Psoas muscle (tissue), 8 donors: ENCODE measurements around the gene PAM. TPM values are rescaled to one million over a fixed set of nuclear protein-coding genes. Genes with fewer than 3 reads are reported as not detected.

Experiments used
- ATAC-seq, 4 donors: fragments of 200-7000 bp; cut with Tn5 transposase; one replicate each; pipeline ENCODE4 v1.9.1; 2020; ENCODE audit warnings: moderate library complexity in 3 of 4, mild to moderate bottlenecking in 2 of 4
- DNase-seq, 2 donors: peaks; one replicate each; pipeline ENCODE4 v3.0.0-alpha.2; 2020
- H3K27ac ChIP-seq: fragments of 200-600 bp; one replicate; pipeline ENCODE4 v1.8.0; 2022
- H3K27me3 ChIP-seq, 3 donors: fragments of 200-600 bp in 1 of 3; one replicate each; pipeline versions ENCODE4 v1.6.1 to v1.8.0; 2013 to 2022; ENCODE audit warnings: low read length in 2 of 3, mild to moderate bottlenecking in 2 of 3, moderate library complexity in 1 of 3; ENCODE audit not compliant: insufficient read depth in 3 of 3
- H3K36me3 ChIP-seq, 2 donors: fragments of 200-600 bp in 1 of 2; one replicate each; pipeline versions ENCODE4 v1.6.1 to v1.8.0; 2013 to 2022; ENCODE audit warnings: low read depth in 1 of 2, mild to moderate bottlenecking in 1 of 2, moderate library complexity in 1 of 2; ENCODE audit not compliant: insufficient read depth in 1 of 2
- H3K4me1 ChIP-seq: fragments of 200-600 bp; one replicate; pipeline ENCODE4 v1.8.0; 2022
- H3K4me3 ChIP-seq: fragments of 200-600 bp; one replicate; pipeline ENCODE4 v1.8.0; 2022; ENCODE audit warnings: mild to moderate bottlenecking
- H3K9me3 ChIP-seq: fragments of 200-600 bp; one replicate; pipeline ENCODE4 v1.8.0; 2022
- CTCF ChIP-seq: fragments of 200-600 bp; IDR thresholded peaks from one replicate; pipeline ENCODE4 v1.8.0; 2022; ENCODE audit warnings: antibody characterized with exemption
- WGBS, 3 donors: extraction: QIAGEN DNeasy Blood & Tissue Kit; methylation state at CpG; one replicate each; pipeline versions ENCODE4 v1.1.6 to v1.1.7; 2013; 5-methylcytosine and 5-hydroxymethylcytosine counted together
- intact Hi-C, 2 donors: fragments of 100-400 bp; cut with DNase I; formaldehyde crosslinking; loops; one replicate each; pipeline versions ENCODE4 v1.11.0 to v1.14.2; 2022
- polyA plus RNA-seq, 3 donors: library from polyadenylated mRNA; stranded (reverse); fragments of 200-250 nt; gene quantifications; one replicate each; pipeline ENCODE4 v1.2.3, GENCODE V29; 2013
- total RNA-seq, 4 donors: library from RNA; stranded (reverse); fragmentation: NEBNext Ultra II Directional in 2 of 4; extraction: Animal tissue kit (Norgen Biotek cat#: 25700) in 2 of 4; gene quantifications; one replicate each; pipeline versions ENCODE4 v1.2.1 to v1.2.4, GENCODE V29; 2021 to 2023
- donor health status: healthy with polysubstance abuse.
- donor health status: DM: no; HTN: no; CAD: no; lungs with moderate emphysema.
- donor health status: Bipolar disorder and iron deficiency.
- donor health status: healthy.
- donor health status: DM: yes; HTN: yes; CAD: no.
- donor health status: DM: no; HTN: no; CAD: no.
- donor health status: DM: no; HTN: no; CAD: no.
- donor health status: DM: yes; HTN: yes; CAD: no.

PAM gene
- total and polyA plus RNA-seq, 7 donors: 29.5 to 279 (median 191) TPM

- H3K9me3 ChIP-seq: no peaks in the 10 kb centered on the region
- DNase-seq: no peak
- no peaks in the 10 kb centered on the region for H3K27me3 ChIP-seq
- TF ChIP-seq CTCF: no peak
- no peak overlapping the region for H3K27ac ChIP-seq
- WGBS, 3 donors: 94 to 98% (median 96%) methylated on average over 1 of the region's 1 CpG
- peak in 1 of 4 donors; percentile 23 for ATAC-seq
- H3K36me3 ChIP-seq: no peaks in the 10 kb centered on the region
- H3K4me1 ChIP-seq: peaks cover 32% of the 10 kb centered on the region
- intact Hi-C loops: no loop called here
- no peak overlapping the region for H3K4me3 ChIP-seq
These were observed 79.4 kb downstream of the PAM start for GRCh38 chr5:102834438-102834964.

- no peaks in the 10 kb centered on the region for H3K27me3 ChIP-seq
- no peaks in the 10 kb centered on the region for H3K9me3 ChIP-seq
- intact Hi-C loops: no loop called here
- DNase-seq (no peak), ATAC-seq (no peak)
- no peaks in the 10 kb centered on the region for H3K36me3 ChIP-seq
- no peak overlapping the region for H3K27ac ChIP-seq
- H3K4me3 ChIP-seq: no peak overlapping the region
- TF ChIP-seq CTCF: no peak
- peaks cover 28% of the 10 kb centered on the region for H3K4me1 ChIP-seq
- 86 to 88% (median 87%) methylated on average over 2 of the region's 2 CpGs for WGBS, 3 donors
These were observed 80.6 kb downstream of the PAM start for GRCh38 chr5:102835717-102836116.

DNA sequence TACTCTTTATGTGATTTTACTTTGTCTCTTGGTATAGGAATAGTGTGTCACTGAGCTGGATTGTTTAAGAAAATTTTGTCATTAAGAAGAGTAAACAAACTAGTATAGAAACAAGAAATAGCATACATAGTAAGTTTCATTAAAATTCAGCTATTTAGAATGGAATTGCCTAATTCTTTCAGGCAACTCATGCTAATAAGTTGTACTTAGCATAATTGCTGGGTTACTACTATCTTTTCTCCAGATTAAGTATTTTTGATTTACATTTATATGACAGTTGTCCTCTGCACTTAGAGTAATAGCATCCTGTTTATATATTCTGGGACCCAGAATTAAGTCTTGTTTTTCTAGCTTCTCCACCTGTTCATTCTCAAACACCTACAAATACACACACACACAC lies 85.9 kb downstream of the PAM start:
- Histone ChIP-seq H3K4me3 (no peak overlapping the region), H3K27me3 (no peaks in the 10 kb centered on the region), H3K4me1 (peaks cover 8% of the 10 kb centered on the region), H3K27ac (no peak overlapping the region), H3K36me3 (no peaks in the 10 kb centered on the region), H3K9me3 (no peaks in the 10 kb centered on the region)
- DNase-seq (no peak), ATAC-seq (no peak)
- intact Hi-C loops: no loop called here
- TF ChIP-seq CTCF: no peak

- TF ChIP-seq CTCF: no peak
- H3K4me3 ChIP-seq: no peak overlapping the region
- WGBS, 3 donors: 98 to 100% (median 98%) methylated on average over 1 of the region's 1 CpG
- peaks cover 0 to 7% of the 10 kb centered on the region in 2 donors for H3K36me3 ChIP-seq
- H3K27me3 ChIP-seq: no peaks in the 10 kb centered on the region
- H3K9me3 ChIP-seq: no peaks in the 10 kb centered on the region
- no peak for DNase-seq
- no peak overlapping the region for H3K27ac ChIP-seq
- no peaks in the 10 kb centered on the region for H3K4me1 ChIP-seq
- ATAC-seq: no peak
- intact Hi-C loops: no loop called here
These were observed 88.9 kb downstream of the PAM start for GRCh38 chr5:102843997-102844396.

GRCh38 chr5:102845041-102845440 lies 89.9 kb downstream of the PAM start:
- no peaks in the 10 kb centered on the region for H3K9me3 ChIP-seq
- no peak overlapping the region for H3K4me3 ChIP-seq
- no peak overlapping the region for H3K27ac ChIP-seq
- no peak for DNase-seq
- peaks cover 0 to 7% of the 10 kb centered on the region in 2 donors for H3K36me3 ChIP-seq
- intact Hi-C loops: no loop called here
- no peak for ATAC-seq
- no peaks in the 10 kb centered on the region for H3K4me1 ChIP-seq
- 75 to 85% (median 84%) methylated on average over 5 of the region's 5 CpGs for WGBS, 3 donors
- TF ChIP-seq CTCF: no peak
- no peaks in the 10 kb centered on the region for H3K27me3 ChIP-seq
